Measurements from ENCODE around the gene BCDIN3D. TPM values are rescaled to one million over a fixed set of nuclear protein-coding genes. Genes with fewer than 3 reads are reported as not detected.

BCDIN3D gene
- total and polyA plus RNA-seq, 10 of the 15 experiments (the other 5 are each of a cell fraction or from before 2014, with no cell fraction given) = 3.7 to 7.2 (median 6.4) TPM

DNA sequence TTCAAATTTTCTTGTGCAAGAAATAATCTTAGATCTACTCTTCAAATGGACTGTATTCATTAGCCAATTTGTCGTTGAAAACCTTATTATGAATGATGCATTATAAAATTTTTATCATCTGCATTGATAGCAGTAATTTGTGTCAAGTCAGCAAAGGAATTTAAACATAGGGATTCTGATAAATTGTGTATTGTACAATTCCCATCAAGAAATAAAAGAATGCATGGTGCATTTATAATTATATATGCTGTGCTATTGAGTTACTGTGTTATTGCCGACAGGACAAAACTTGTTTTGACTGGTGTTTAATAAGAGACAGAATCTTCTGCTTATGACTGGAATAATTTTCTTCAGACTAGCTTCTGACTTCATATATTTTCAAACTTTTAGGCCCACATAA, 3.1 kb upstream of the BCDIN3D start:
- Histone ChIP-seq H2AFZ (ENCODE audit: control insufficient read depth, low read depth, low read length) (no peak overlapping the region), H4K20me1 (ENCODE audit: control insufficient read depth, insufficient read depth) (no peaks in the 10 kb centered on the region), H3K4me2 (ENCODE audit: control insufficient read depth, insufficient read depth) (no peak overlapping the region), H3K36me3 (ENCODE audit: control insufficient read depth in 2 of 2, insufficient read depth in 2 of 2, low read length in 1 of 2) (no peaks in the 10 kb centered on the region), H3K27ac (ENCODE audit: control insufficient read depth, insufficient read depth) (no peak overlapping the region), H3K27me3 (replicated peaks in 1 of 2; ENCODE audit: control insufficient read depth in 2 of 2, insufficient read depth in 2 of 2, low read length in 1 of 2) (no peaks in the 10 kb centered on the region), H3K9ac (ENCODE audit: control insufficient read depth, insufficient read depth, low read length) (no peak overlapping the region), H3K4me1 (ENCODE audit: control insufficient read depth, insufficient read depth, low read length) (peaks cover 10% of the 10 kb centered on the region; the same call in 1 of the 2 replicates), H3K79me2 (ENCODE audit: control insufficient read depth, insufficient read depth, low read length) (peaks cover 12% of the 10 kb centered on the region), H3K4me3 (no peak overlapping the region), H3K9me3 (replicated peaks; ENCODE audit: control insufficient read depth, insufficient read depth, low read length) (peaks cover 1% of the 10 kb centered on the region; the same call in 1 of the 3 replicates)
- no peak for FAIRE-seq
- SMC1A ChIA-PET (ENCODE audit: uncharacterized antibody, unreplicated experiment) = interaction anchor here (1.2 to 1.3 kb wide), 2 partner anchors 40 to 68 kb away, joined by 3 read pairs; no protein-coding TSS in a partner anchor
- RAD21 ChIA-PET (ENCODE audit: unreplicated experiment) = no interaction called here
- CTCF ChIA-PET = interaction anchor here (1.1 to 2.4 kb wide), 4 partner anchors 20 to 201 kb away, joined by 3 to 9 read pairs (median 4); no protein-coding TSS in a partner anchor
- no peak for DNase-seq (ENCODE audit: low read depth, low spot score)
- POLR2A ChIA-PET = interaction anchor here (0.6 kb wide), 1 partner anchor 28 kb away, joined by 3 read pairs; no protein-coding TSS in a partner anchor
- TF ChIP-seq, protein P1, sequence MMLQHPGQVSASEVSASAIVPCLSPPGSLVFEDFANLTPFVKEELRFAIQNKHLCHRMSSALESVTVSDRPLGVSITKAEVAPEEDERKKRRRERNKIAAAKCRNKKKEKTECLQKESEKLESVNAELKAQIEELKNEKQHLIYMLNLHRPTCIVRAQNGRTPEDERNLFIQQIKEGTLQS (IDR thresholded peaks at IDR 0.05; ENCODE audit: borderline replicate concordance, extremely low read depth, low read depth, low read length) = no peak
- TF ChIP-seq CEBPB (IDR thresholded peaks at IDR 0.05; ENCODE audit: borderline replicate concordance in 1 of 2, low read depth in 2 of 2, low read length in 2 of 2) = no peak
- TF ChIP-seq SIN3A (IDR thresholded peaks at IDR 0.05; ENCODE audit: low read depth, low read length) = no peak
- in situ Hi-C loops (cut with MboI) = no loop called here
- BruUV-seq (replicated peaks) = no TSS peak
- intact Hi-C loops (cut with micrococcal nuclease; ENCODE audit: unreplicated experiment) = no loop called here
- 98% methylated on average over 2 of the region's 2 CpGs for WGBS (ENCODE audit: insufficient coverage, insufficient replicate concordance, low lambda C conversion rate, missing lambda C conversion rate)
- no peak for ATAC-seq

DNA sequence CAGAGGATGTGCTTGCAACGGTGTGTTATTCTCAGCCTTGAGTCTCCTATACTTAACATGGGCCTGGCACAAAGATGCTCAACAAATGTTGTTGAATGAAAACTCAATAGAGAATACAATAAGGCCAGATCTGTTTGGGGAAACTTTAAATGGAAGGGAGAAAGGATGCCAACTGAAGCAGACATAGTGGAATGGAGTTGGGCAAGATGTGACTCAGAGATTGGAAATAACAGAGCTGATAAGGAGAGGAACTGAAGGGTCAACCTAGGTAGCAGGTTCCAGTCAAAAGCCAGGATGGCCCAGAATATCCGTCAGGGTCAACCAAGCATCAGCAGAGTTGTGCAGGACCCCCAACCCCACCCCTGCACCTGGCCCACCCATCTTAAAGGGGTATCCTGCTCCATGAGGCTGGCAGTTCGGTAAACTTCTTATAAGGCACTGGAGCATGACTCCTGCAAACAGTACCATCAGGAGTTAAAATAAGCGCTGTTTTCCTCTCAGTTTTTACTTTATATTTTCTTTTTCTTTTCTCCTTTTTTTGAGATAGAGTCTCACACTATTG, 1.1 kb upstream of the BCDIN3D start:
- Histone ChIP-seq H3K4me2 (ENCODE audit: control insufficient read depth, insufficient read depth) (no peak overlapping the region), H3K4me1 (ENCODE audit: control insufficient read depth, insufficient read depth, low read length) (peaks cover 10% of the 10 kb centered on the region; the same call in 1 of the 2 replicates), H3K9me3 (replicated peaks; ENCODE audit: control insufficient read depth, insufficient read depth, low read length) (no peaks in the 10 kb centered on the region), H2AFZ (ENCODE audit: control insufficient read depth, low read depth, low read length) (no peak overlapping the region), H3K36me3 (ENCODE audit: control insufficient read depth in 2 of 2, insufficient read depth in 2 of 2, low read length in 1 of 2) (no peaks in the 10 kb centered on the region), H3K27me3 (replicated peaks in 1 of 2; ENCODE audit: control insufficient read depth in 2 of 2, insufficient read depth in 2 of 2, low read length in 1 of 2) (no peaks in the 10 kb centered on the region), H3K4me3 (no peak overlapping the region), H3K9ac (ENCODE audit: control insufficient read depth, insufficient read depth, low read length) (no peak overlapping the region), H3K79me2 (ENCODE audit: control insufficient read depth, insufficient read depth, low read length) (peaks cover 12% of the 10 kb centered on the region), H4K20me1 (ENCODE audit: control insufficient read depth, insufficient read depth) (no peaks in the 10 kb centered on the region), H3K27ac (ENCODE audit: control insufficient read depth, insufficient read depth) (no peak overlapping the region)
- DNase-seq (ENCODE audit: low read depth, low spot score) = no peak
- ChIA-PET RAD21 (ENCODE audit: unreplicated experiment) (interaction anchor here (1.1 to 7.4 kb wide), 3 partner anchors 16 to 103 kb away, joined by 4 to 49 read pairs (median 7); partner anchors contain the start of genes NCKAP5L and TMBIM6), POLR2A (interaction anchor here (0.8 to 1.8 kb wide), 3 partner anchors 22 to 103 kb away, joined by 3 to 5 read pairs (median 5); partner anchors contain the start of gene TMBIM6), SMC1A (ENCODE audit: uncharacterized antibody, unreplicated experiment) (interaction anchor here (0.7 to 1.4 kb wide), 5 partner anchors 8 to 411 kb away, joined by 3 to 7 read pairs (median 3); no protein-coding TSS in a partner anchor), CTCF (interaction anchor here (1.1 to 7.3 kb wide), 5 partner anchors 12 to 222 kb away, joined by 3 to 122 read pairs (median 7); partner anchors contain the start of gene TMBIM6)
- TF ChIP-seq, protein P2, sequence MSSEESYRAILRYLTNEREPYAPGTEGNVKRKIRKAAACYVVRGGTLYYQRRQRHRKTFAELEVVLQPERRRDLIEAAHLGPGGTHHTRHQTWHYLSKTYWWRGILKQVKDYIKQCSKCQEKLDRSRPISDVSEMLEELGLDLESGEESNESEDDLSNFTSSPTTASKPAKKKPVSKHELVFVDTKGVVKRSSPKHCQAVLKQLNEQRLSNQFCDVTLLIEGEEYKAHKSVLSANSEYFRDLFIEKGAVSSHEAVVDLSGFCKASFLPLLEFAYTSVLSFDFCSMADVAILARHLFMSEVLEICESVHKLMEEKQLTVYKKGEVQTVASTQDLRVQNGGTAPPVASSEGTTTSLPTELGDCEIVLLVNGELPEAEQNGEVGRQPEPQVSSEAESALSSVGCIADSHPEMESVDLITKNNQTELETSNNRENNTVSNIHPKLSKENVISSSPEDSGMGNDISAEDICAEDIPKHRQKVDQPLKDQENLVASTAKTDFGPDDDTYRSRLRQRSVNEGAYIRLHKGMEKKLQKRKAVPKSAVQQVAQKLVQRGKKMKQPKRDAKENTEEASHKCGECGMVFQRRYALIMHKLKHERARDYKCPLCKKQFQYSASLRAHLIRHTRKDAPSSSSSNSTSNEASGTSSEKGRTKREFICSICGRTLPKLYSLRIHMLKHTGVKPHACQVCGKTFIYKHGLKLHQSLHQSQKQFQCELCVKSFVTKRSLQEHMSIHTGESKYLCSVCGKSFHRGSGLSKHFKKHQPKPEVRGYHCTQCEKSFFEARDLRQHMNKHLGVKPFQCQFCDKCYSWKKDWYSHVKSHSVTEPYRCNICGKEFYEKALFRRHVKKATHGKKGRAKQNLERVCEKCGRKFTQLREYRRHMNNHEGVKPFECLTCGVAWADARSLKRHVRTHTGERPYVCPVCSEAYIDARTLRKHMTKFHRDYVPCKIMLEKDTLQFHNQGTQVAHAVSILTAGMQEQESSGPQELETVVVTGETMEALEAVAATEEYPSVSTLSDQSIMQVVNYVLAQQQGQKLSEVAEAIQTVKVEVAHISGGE (CRISPR knock-in tag; IDR thresholded peaks at IDR 0.05) = no peak
- no peak for TF ChIP-seq ZNF24 (IDR thresholded peaks at IDR 0.05)
- no peak for TF ChIP-seq NBN (IDR thresholded peaks at IDR 0.05)
- TF ChIP-seq, protein P3, sequence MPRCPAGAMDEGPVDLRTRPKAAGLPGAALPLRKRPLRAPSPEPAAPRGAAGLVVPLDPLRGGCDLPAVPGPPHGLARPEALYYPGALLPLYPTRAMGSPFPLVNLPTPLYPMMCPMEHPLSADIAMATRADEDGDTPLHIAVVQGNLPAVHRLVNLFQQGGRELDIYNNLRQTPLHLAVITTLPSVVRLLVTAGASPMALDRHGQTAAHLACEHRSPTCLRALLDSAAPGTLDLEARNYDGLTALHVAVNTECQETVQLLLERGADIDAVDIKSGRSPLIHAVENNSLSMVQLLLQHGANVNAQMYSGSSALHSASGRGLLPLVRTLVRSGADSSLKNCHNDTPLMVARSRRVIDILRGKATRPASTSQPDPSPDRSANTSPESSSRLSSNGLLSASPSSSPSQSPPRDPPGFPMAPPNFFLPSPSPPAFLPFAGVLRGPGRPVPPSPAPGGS (IDR thresholded peaks at IDR 0.05; ENCODE audit: borderline replicate concordance, insufficient read depth, low read depth, low read length, poor library complexity, severe bottlenecking) = no peak
- TF ChIP-seq FOS (IDR thresholded peaks at IDR 0.05; ENCODE audit: borderline replicate concordance, extremely low read depth, insufficient read length) = no peak
- WGBS (ENCODE audit: insufficient coverage, insufficient replicate concordance, low lambda C conversion rate, missing lambda C conversion rate) = 85% methylated on average over 4 of the region's 4 CpGs
- BruUV-seq (replicated peaks) = no TSS peak
- no peak for ATAC-seq
- FAIRE-seq = no peak
- intact Hi-C loops (cut with micrococcal nuclease; ENCODE audit: unreplicated experiment) (no loop called here), in situ Hi-C loops (cut with MboI) (no loop called here)
